DMS 273 (cell line): ENCODE data around the gene OR2F2.

Experiments used
- DNase-seq: peaks from one replicate; lab custom pipeline; 2025; ENCODE audit not compliant: unreplicated experiment; lab: John Stamatoyannopoulos, UW

OR2F2 gene

GRCh38 chr7:143975617-143976016, 40.6 kb downstream of the OR2F2 start:
- DNase-seq = no peak

- no peak for DNase-seq
These were observed 43.6 kb downstream of the OR2F2 start for GRCh38 chr7:143978585-143978984.

- no peak for DNase-seq
These were observed 44.3 kb downstream of the OR2F2 start for GRCh38 chr7:143979359-143979758.

- no peak for DNase-seq
These were observed 45.0 kb downstream of the OR2F2 start for GRCh38 chr7:143979998-143980397.

GRCh38 chr7:143980746-143981510, 45.9 kb downstream of the OR2F2 start:
- DNase-seq = no peak

GRCh38 chr7:143983960-143984359, 48.9 kb downstream of the OR2F2 start:
- DNase-seq = no peak
